DND-41 (cell line): ENCODE results near the gene FREM2.

Experiments
- ATAC-seq: fragments of 200-7000 bp; cut with Tn5 transposase; 3 replicates; pipeline ENCODE4 v1.9.1; 2021; ENCODE audit warnings: low read depth; ENCODE audit not compliant: insufficient read depth
- DNase-seq: peaks from one replicate; pipeline ENCODE4 v3.0.0-alpha.2; 2020
- H2AFZ ChIP-seq: 2 replicates; pipeline ENCODE4 v1.6.0; 2012; ENCODE audit warnings: low read depth, low read length
- H3K27ac ChIP-seq: 2 replicates; pipeline ENCODE4 v1.5.1; 2012; ENCODE audit warnings: low read length, inconsistent platforms
- H3K27me3 ChIP-seq: fragments of 200-600 bp; sonication (generic); 2 replicates; pipeline ENCODE4 v1.6.0; 2012; ENCODE audit warnings: low read length, mild to moderate bottlenecking, inconsistent platforms; ENCODE audit not compliant: insufficient read depth, poor library complexity
- H3K36me3 ChIP-seq: 2 replicates; pipeline ENCODE4 v1.5.1; 2012; ENCODE audit warnings: low read length, inconsistent platforms; ENCODE audit not compliant: insufficient read depth
- H3K4me1 ChIP-seq: 2 replicates; pipeline ENCODE4 v1.5.1; 2012; ENCODE audit warnings: mild to moderate bottlenecking, low read length; ENCODE audit not compliant: insufficient read depth
- H3K4me2 ChIP-seq: 2 replicates; pipeline ENCODE4 v1.6.0; 2012; ENCODE audit warnings: mild to moderate bottlenecking, moderate library complexity, low read length, inconsistent platforms; ENCODE audit not compliant: insufficient read depth
- H3K4me3 ChIP-seq, 2 experiments: fragments of 200-600 bp in 1 of 2; shearing (Covaris generic) in 1 of 2; 2 replicates each; pipeline ENCODE4 v1.5.1; 2012 to 2016; ENCODE audit warnings: inconsistent platforms in 2 of 2, low read length in 2 of 2, mild to moderate bottlenecking in 2 of 2, low read depth in 1 of 2, moderate library complexity in 1 of 2
- H3K79me2 ChIP-seq: 2 replicates; pipeline ENCODE4 v1.6.0; 2012; ENCODE audit warnings: low read length, inconsistent platforms; ENCODE audit not compliant: insufficient read depth
- H3K9ac ChIP-seq: 2 replicates; pipeline ENCODE4 v1.6.0; 2012; ENCODE audit warnings: low read depth, mild to moderate bottlenecking, inconsistent platforms, low read length, moderate library complexity
- H3K9me3 ChIP-seq: 2 replicates; pipeline ENCODE4 v1.5.1; 2012; ENCODE audit warnings: low read length, moderate library complexity, mild to moderate bottlenecking, inconsistent platforms; ENCODE audit not compliant: insufficient read depth, severe bottlenecking
- H4K20me1 ChIP-seq: 2 replicates; pipeline ENCODE4 v1.6.0; 2012; ENCODE audit warnings: low read length; ENCODE audit not compliant: insufficient read depth
- EZH2 ChIP-seq: IDR thresholded peaks from 3 replicates; pipeline ENCODE4 v1.6.1; 2012; ENCODE audit warnings: borderline replicate concordance, low read depth, mild to moderate bottlenecking, moderate library complexity, low read length, inconsistent platforms; ENCODE audit not compliant: severe bottlenecking
- TF ChIP-seq, protein P1 (sequence below): IDR thresholded peaks from 2 replicates; pipeline ENCODE4 v1.5.1; 2012; ENCODE audit warnings: borderline replicate concordance, low read length, moderate library complexity, mild to moderate bottlenecking; ENCODE audit not compliant: poor library complexity, severe bottlenecking; ENCODE audit errors: extremely low read depth

The FREM2 gene

DNA sequence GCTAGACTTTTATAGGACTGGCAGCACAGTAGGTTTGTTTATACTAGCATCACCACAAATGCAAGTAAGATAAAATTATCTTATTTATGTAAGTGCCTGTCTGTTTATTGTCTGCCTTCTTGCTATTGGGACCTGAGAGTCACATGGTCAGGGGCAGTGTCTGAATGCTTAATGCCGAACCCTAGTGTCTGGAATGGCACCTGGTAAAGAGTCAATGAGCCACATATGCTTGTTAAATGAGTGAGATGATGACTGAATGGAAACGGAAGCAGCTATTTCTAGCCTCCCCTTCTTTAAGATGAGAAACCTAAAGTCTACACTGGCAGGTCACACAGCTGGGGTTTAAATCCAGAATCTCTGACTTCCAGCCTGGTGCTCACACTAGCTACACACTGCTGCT, 211.6 kb downstream of the FREM2 start:
- Histone ChIP-seq H3K4me1 (no peaks in the 10 kb centered on the region), H3K36me3 (no peaks in the 10 kb centered on the region), H3K27me3 (no peaks in the 10 kb centered on the region), H3K79me2 (no peaks in the 10 kb centered on the region), H2AFZ (no peak overlapping the region), H3K4me3 (no peak overlapping the region), H3K4me2 (no peak overlapping the region), H3K27ac (no peak overlapping the region), H4K20me1 (no peaks in the 10 kb centered on the region), H3K9me3 (no peaks in the 10 kb centered on the region), H3K9ac (no peak overlapping the region)
- DNase-seq (no peak), ATAC-seq (no peak)
- no peak for TF ChIP-seq EZH2
- TF ChIP-seq, protein P1, sequence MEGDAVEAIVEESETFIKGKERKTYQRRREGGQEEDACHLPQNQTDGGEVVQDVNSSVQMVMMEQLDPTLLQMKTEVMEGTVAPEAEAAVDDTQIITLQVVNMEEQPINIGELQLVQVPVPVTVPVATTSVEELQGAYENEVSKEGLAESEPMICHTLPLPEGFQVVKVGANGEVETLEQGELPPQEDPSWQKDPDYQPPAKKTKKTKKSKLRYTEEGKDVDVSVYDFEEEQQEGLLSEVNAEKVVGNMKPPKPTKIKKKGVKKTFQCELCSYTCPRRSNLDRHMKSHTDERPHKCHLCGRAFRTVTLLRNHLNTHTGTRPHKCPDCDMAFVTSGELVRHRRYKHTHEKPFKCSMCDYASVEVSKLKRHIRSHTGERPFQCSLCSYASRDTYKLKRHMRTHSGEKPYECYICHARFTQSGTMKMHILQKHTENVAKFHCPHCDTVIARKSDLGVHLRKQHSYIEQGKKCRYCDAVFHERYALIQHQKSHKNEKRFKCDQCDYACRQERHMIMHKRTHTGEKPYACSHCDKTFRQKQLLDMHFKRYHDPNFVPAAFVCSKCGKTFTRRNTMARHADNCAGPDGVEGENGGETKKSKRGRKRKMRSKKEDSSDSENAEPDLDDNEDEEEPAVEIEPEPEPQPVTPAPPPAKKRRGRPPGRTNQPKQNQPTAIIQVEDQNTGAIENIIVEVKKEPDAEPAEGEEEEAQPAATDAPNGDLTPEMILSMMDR = no peak

DNA sequence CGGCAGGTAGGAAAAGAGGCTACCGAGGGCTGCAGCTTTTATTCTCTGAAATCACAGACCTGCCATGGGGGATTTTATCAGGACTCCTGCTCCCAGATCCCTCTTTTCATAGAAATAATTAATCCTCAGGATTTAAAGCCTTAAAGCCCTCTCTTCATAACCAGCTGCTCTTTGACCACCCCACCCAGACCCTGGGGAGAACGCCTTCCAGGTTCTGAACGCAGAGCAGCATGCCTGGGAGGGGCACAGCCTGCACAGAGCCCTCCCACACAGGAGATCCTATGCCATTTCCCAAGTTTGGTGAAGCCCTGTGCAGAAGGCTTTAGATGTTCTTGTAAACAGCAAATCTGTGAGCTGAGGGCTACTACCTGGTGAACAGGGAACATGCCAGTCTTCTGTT, 212.7 kb downstream of the FREM2 start:
- no peak overlapping the region for H3K4me2 ChIP-seq
- no peaks in the 10 kb centered on the region for H3K27me3 ChIP-seq
- H3K4me1 ChIP-seq = no peaks in the 10 kb centered on the region
- H3K9me3 ChIP-seq = no peaks in the 10 kb centered on the region
- DNase-seq = no peak
- TF ChIP-seq, protein P1 = no peak
- no peak for TF ChIP-seq EZH2
- H4K20me1 ChIP-seq = no peaks in the 10 kb centered on the region
- H3K79me2 ChIP-seq = no peaks in the 10 kb centered on the region
- ATAC-seq = no peak
- H3K9ac ChIP-seq = no peak overlapping the region
- no peaks in the 10 kb centered on the region for H3K36me3 ChIP-seq
- H2AFZ ChIP-seq = no peak overlapping the region
- H3K4me3 ChIP-seq = no peak overlapping the region
- H3K27ac ChIP-seq = no peak overlapping the region

DNA sequence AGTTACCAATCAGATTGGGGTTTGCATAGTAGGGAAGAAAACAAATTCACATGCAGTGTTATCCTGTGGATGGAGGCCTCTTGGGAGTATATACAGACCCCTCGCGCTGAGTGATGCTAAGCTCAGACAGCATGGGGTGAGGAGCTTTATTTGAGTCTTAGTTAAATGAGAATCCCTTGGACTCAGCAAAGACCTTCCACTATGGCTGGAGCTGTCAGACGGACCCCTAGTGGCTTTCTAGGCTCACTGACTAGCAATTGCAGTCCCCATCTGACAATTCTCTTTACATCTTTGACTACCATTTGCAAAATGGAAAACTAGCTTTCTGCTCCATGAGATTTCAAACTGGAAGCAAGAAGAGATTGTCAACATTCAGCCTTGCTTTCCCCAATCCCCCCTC, 213.3 kb downstream of the FREM2 start:
- Histone ChIP-seq H3K9ac (no peak overlapping the region), H3K36me3 (no peaks in the 10 kb centered on the region), H3K4me2 (no peak overlapping the region), H3K4me1 (no peaks in the 10 kb centered on the region), H2AFZ (no peak overlapping the region), H4K20me1 (no peaks in the 10 kb centered on the region), H3K27ac (no peak overlapping the region), H3K4me3 (no peak overlapping the region), H3K9me3 (no peaks in the 10 kb centered on the region), H3K79me2 (no peaks in the 10 kb centered on the region), H3K27me3 (no peaks in the 10 kb centered on the region)
- DNase-seq = no peak
- TF ChIP-seq EZH2 = no peak
- TF ChIP-seq, protein P1 = no peak
- ATAC-seq = no peak

DNA sequence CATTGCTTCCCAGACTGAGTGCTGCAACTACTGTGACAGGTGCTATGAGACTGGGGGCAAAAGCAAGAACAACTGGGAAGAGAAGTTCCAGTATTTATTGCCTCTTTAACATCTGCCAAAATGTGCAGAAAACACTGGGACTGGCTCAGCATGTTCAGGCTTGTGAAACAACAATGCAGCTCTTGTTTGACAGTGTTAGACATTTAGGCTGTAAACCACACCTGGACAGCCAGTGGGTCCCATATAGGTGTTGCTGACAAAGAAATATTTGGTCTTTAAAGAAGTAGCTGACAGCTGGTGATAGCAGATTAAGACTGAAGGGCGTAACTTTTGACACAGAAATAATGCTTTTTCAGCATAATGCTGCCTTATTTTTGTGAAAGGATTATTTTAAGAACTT, 215.7 kb downstream of the FREM2 start:
- Histone ChIP-seq H3K36me3 (no peaks in the 10 kb centered on the region), H3K27ac (no peak overlapping the region), H3K9ac (no peak overlapping the region), H2AFZ (no peak overlapping the region), H3K4me3 (no peak overlapping the region), H3K9me3 (no peaks in the 10 kb centered on the region), H4K20me1 (no peaks in the 10 kb centered on the region), H3K27me3 (no peaks in the 10 kb centered on the region), H3K4me2 (no peak overlapping the region), H3K4me1 (no peaks in the 10 kb centered on the region), H3K79me2 (no peaks in the 10 kb centered on the region)
- TF ChIP-seq, protein P1 = no peak
- no peak for TF ChIP-seq EZH2
- ATAC-seq = no peak
- DNase-seq = no peak
